OCI-LY7 (cell line): Measurements from ENCODE around the gene USP24. TPM values are rescaled to one million over a fixed set of nuclear protein-coding genes. Genes with fewer than 3 reads are reported as not detected.

ENCODE experiments used
- BruUV-seq: library from RNA; stranded (reverse); fragments of 400-500 nt; replicated peaks from 2 replicates; lab custom pipeline; 2021; lab: Mats Ljungman, UMichigan
- CTCF ChIA-PET: fragments of 300-600 bp; sonication (Branson Sonifier 250); formaldehyde crosslinking; loops from one replicate; lab custom pipeline; 2022; ENCODE audit warnings: antibody characterized with exemption; ENCODE audit not compliant: unreplicated experiment; lab: Charles Lee
- POLR2A ChIA-PET: fragments of 300-600 bp; sonication (Branson Sonifier 250); formaldehyde crosslinking; loops from one replicate; lab custom pipeline; 2022; ENCODE audit warnings: antibody characterized with exemption; lab: Charles Lee
- DNase-seq: peaks from one replicate; pipeline ENCODE4 v3.0.0-alpha.2; 2015; ENCODE audit warnings: low spot score
- H2AFZ ChIP-seq: fragments of 200-600 bp; sonication (generic), shearing (Covaris generic); 2 replicates; pipeline ENCODE4 v1.6.1; 2014; ENCODE audit warnings: mild to moderate bottlenecking, antibody characterized with exemption, low read length, moderate library complexity
- H3K27ac ChIP-seq: fragments of 200-600 bp; sonication (generic); 2 replicates; pipeline ENCODE4 v1.5.1; 2014; ENCODE audit warnings: mixed run types, low read depth, mild to moderate bottlenecking, moderate library complexity, low read length, inconsistent platforms; ENCODE audit not compliant: poor library complexity, severe bottlenecking
- H3K36me3 ChIP-seq: fragments of 200-600 bp; sonication (generic); 2 replicates; pipeline ENCODE4 v1.6.1; 2014; ENCODE audit warnings: mild to moderate bottlenecking, antibody characterized with exemption, low read length, moderate library complexity, mixed read lengths; ENCODE audit not compliant: insufficient read depth
- H3K4me1 ChIP-seq: fragments of 200-600 bp; sonication (generic); 2 replicates; pipeline ENCODE4 v1.5.1; 2014; ENCODE audit warnings: mild to moderate bottlenecking, low read length; ENCODE audit not compliant: insufficient read depth, poor library complexity, severe bottlenecking
- H3K4me2 ChIP-seq: fragments of 200-600 bp; sonication (generic); 2 replicates; pipeline ENCODE4 v1.6.1; 2014; ENCODE audit warnings: mild to moderate bottlenecking, low read length
- H3K4me3 ChIP-seq: fragments of 200-600 bp; sonication (generic); 2 replicates; pipeline ENCODE4 v1.5.1; 2014; ENCODE audit warnings: mild to moderate bottlenecking, low read depth, low read length; ENCODE audit not compliant: poor library complexity, severe bottlenecking
- H3K79me2 ChIP-seq: fragments of 200-600 bp; sonication (generic); 2 replicates; pipeline ENCODE4 v1.6.1; 2016; ENCODE audit warnings: low read depth, mild to moderate bottlenecking, low read length, moderate library complexity, mixed read lengths; ENCODE audit not compliant: insufficient read depth
- H3K9me2 ChIP-seq: fragments of 200-600 bp; sonication (generic); 2 replicates; pipeline ENCODE4 v1.6.1; 2016; ENCODE audit warnings: mild to moderate bottlenecking, low read length, mixed read lengths; ENCODE audit not compliant: insufficient read depth
- H3K9me3 ChIP-seq: fragments of 200-600 bp; sonication (generic); 2 replicates; pipeline ENCODE4 v1.6.1; 2014; ENCODE audit warnings: mild to moderate bottlenecking, mixed run types, low read length, mixed read lengths
- H4K20me1 ChIP-seq: fragments of 200-600 bp; sonication (generic); 2 replicates; pipeline ENCODE4 v1.6.1; 2014; ENCODE audit warnings: mild to moderate bottlenecking, antibody characterized with exemption, low read length, moderate library complexity, mixed read lengths; ENCODE audit not compliant: insufficient read depth
- EZH2phosphoT487 ChIP-seq: fragments of 200-600 bp; sonication (generic); IDR thresholded peaks from 2 replicates; pipeline ENCODE4 v1.6.1; 2018; ENCODE audit warnings: low read depth, borderline replicate concordance, mild to moderate bottlenecking, mixed run types, antibody characterized with exemption, low read length, moderate library complexity, mixed read lengths
- intact Hi-C: fragments of 100-400 bp; cut with micrococcal nuclease; formaldehyde crosslinking; loops from one replicate; pipeline ENCODE4 v1.10.0; 2022; ENCODE audit not compliant: unreplicated experiment
- total RNA-seq, 2 experiments: library from RNA; depleted of rRNA in 1 of 2; stranded (reverse); fragments of >200 nt in 1 of 2; shearing (Covaris generic) in 1 of 2; gene quantifications; 2 replicates each; pipeline ENCODE4 v1.2.3, GENCODE V29; 2014 to 2022
- TF ChIP-seq, protein P1 (sequence below): fragments of 200-600 bp; sonication (generic); conservative IDR thresholded peaks from 2 replicates; pipeline ENCODE4 v1.5.1; 2014; ENCODE audit warnings: mild to moderate bottlenecking, antibody characterized with exemption, low read length, moderate library complexity, mixed read lengths

USP24 gene
- total RNA-seq, 2 experiments from 2014 or later: 35.1 to 46.3 TPM

DNA sequence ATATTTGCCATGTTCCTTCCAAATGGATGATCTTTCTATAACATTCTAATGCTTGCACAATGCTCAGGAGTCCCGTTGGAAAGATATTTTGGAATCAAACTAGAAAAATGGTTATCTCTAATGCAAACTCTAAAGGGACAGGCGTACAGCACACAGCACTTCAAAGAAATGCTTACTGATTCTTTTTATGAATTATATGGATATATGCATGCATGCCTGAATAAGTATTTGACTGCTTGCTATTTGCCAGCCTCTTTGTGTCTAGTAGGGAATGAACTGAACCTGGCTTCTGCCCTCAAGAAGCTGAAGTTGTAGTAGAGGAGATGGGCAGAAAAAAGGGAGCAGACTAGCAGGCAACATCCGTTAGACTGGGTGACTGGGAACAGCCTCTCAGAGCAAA is 127.7 kb downstream of the USP24 start:
- Histone ChIP-seq H3K9me3 (no peaks in the 10 kb centered on the region), H3K4me3 (no peak overlapping the region), H3K27ac (no peak overlapping the region), H3K79me2 (no peaks in the 10 kb centered on the region), H4K20me1 (no peaks in the 10 kb centered on the region), H3K4me1 (no peaks in the 10 kb centered on the region), H3K4me2 (no peak overlapping the region), H3K36me3 (peaks cover 93% of the 10 kb centered on the region), H2AFZ (no peak overlapping the region), H3K9me2 (no peaks in the 10 kb centered on the region)
- no TSS peak for BruUV-seq
- intact Hi-C loops: no loop called here
- POLR2A ChIA-PET: no interaction called here
- no peak for TF ChIP-seq EZH2phosphoT487
- TF ChIP-seq, protein P1, sequence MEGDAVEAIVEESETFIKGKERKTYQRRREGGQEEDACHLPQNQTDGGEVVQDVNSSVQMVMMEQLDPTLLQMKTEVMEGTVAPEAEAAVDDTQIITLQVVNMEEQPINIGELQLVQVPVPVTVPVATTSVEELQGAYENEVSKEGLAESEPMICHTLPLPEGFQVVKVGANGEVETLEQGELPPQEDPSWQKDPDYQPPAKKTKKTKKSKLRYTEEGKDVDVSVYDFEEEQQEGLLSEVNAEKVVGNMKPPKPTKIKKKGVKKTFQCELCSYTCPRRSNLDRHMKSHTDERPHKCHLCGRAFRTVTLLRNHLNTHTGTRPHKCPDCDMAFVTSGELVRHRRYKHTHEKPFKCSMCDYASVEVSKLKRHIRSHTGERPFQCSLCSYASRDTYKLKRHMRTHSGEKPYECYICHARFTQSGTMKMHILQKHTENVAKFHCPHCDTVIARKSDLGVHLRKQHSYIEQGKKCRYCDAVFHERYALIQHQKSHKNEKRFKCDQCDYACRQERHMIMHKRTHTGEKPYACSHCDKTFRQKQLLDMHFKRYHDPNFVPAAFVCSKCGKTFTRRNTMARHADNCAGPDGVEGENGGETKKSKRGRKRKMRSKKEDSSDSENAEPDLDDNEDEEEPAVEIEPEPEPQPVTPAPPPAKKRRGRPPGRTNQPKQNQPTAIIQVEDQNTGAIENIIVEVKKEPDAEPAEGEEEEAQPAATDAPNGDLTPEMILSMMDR: no peak
- no peak for DNase-seq
- CTCF ChIA-PET: no interaction called here

DNA sequence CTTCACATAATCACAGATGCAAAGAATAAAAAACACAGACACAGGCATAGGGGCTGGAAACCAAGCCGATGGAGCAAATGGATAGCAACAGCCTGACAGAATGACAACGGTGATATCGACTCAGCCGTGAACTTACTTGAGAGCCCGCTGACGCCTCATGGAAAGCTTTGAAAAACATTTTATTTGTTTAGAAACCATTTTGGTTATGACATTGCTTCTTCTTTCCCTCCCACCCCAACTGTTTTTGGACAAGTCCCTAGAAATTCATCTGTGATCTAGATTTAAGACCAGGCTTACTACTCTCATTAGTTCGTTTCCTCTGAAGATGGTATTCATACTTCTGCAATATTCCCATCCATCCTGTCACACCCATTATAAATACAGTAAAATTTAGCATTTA is 130.9 kb downstream of the USP24 start:
- Histone ChIP-seq H3K9me3 (no peaks in the 10 kb centered on the region), H2AFZ (no peak overlapping the region), H3K9me2 (no peaks in the 10 kb centered on the region), H3K4me3 (no peak overlapping the region), H3K4me1 (no peaks in the 10 kb centered on the region), H4K20me1 (no peaks in the 10 kb centered on the region), H3K36me3 (peaks cover 95% of the 10 kb centered on the region), H3K4me2 (no peak overlapping the region), H3K27ac (no peak overlapping the region), H3K79me2 (no peaks in the 10 kb centered on the region)
- CTCF ChIA-PET: no interaction called here
- no peak for DNase-seq
- TF ChIP-seq, protein P1: no peak
- TF ChIP-seq EZH2phosphoT487: no peak
- intact Hi-C loops: no loop called here
- POLR2A ChIA-PET: no interaction called here
- BruUV-seq: no TSS peak

DNA sequence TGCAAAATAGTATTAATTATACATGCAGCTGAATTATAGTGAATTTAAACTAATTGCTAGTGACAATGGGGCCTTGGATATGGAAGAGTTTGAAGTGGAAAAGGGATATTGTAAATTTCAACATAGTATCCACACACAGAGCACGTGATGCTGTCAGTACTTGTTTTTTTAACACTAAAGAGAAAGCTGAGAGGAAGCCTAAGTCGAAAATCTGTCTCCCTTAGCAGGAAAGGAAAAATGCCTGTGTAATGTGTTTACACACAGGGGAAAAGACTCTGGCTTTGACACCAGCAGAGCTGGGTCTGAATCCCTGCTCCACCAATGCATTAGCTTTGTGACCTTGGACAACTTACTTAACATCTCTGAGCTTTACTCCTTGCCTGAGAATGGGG is 133.3 kb downstream of the USP24 start:
- Histone ChIP-seq H4K20me1 (no peaks in the 10 kb centered on the region), H2AFZ (no peak overlapping the region), H3K9me3 (no peaks in the 10 kb centered on the region), H3K79me2 (no peaks in the 10 kb centered on the region), H3K36me3 (peaks cover 85% of the 10 kb centered on the region), H3K4me1 (no peaks in the 10 kb centered on the region), H3K9me2 (no peaks in the 10 kb centered on the region), H3K4me2 (no peak overlapping the region), H3K27ac (no peak overlapping the region), H3K4me3 (no peak overlapping the region)
- no peak for TF ChIP-seq EZH2phosphoT487
- TF ChIP-seq, protein P1: no peak
- POLR2A ChIA-PET: no interaction called here
- DNase-seq: no peak
- CTCF ChIA-PET: no interaction called here
- BruUV-seq: no TSS peak
- intact Hi-C loops: no loop called here
